Measurements from ENCODE around the gene EN1.

- TF ChIP-seq POLR2A (IDR thresholded peaks at IDR 0.05) (no peak), CTCF (IDR thresholded peaks at IDR 0.05) (no peak), POLR2AphosphoS5 (IDR thresholded peaks at IDR 0.05; ENCODE audit: insufficient read depth in 1 of 2, low read depth in 1 of 2) (no peak)
These were observed 2.9 kb upstream of the EN1 start for GRCh38 chr2:118850168-118850900.

Data from vagina (tissue), 2 donors.